ENCODE measurements around the gene SKIL. TPM values are rescaled to one million over a fixed set of nuclear protein-coding genes. Genes with fewer than 3 reads are reported as not detected.

SKIL gene
- total RNA-seq, 4 donors from 2014 or later, result 26.7 to 45.1 (median 29.4) TPM

GRCh38 chr3:170363471-170363994, 6.0 kb downstream of the SKIL start:
- H3K4me3 ChIP-seq, result no peak overlapping the region
- in situ Hi-C loops (cut with MboI; ENCODE audit: low sequenced_read_pairs in 4 of 4) (loop anchor here in 1 of 4 donors (25.0 kb wide), 1 partner anchor 601 kb away; the partner anchor contains the start of genes ACTRT3, MYNN and TERC), intact Hi-C loops (cut with DNase I; ENCODE audit: low total_unique reads) (no loop called here)
- no peak for TF ChIP-seq CTCF (IDR thresholded peaks at IDR 0.05 in 4 of 5, conservative IDR thresholded peaks at IDR 0.05 in 1 of 5)
- no peak for TF ChIP-seq POLR2A (IDR thresholded peaks at IDR 0.05)
- no peaks in the 10 kb centered on the region for H3K27me3 ChIP-seq
- DNase-seq (no peak), ATAC-seq (peak; percentile 49 to 69)
- peak overlapping the region; percentile 19 to 66 (median 52) for H3K27ac ChIP-seq
- H3K36me3 ChIP-seq, result peaks cover 0 to 4% of the 10 kb centered on the region in 2 donors
- no peaks in the 10 kb centered on the region for H3K9me3 ChIP-seq
- H3K4me1 ChIP-seq, result peaks cover 46 to 62% of the 10 kb centered on the region in 2 donors

DNA sequence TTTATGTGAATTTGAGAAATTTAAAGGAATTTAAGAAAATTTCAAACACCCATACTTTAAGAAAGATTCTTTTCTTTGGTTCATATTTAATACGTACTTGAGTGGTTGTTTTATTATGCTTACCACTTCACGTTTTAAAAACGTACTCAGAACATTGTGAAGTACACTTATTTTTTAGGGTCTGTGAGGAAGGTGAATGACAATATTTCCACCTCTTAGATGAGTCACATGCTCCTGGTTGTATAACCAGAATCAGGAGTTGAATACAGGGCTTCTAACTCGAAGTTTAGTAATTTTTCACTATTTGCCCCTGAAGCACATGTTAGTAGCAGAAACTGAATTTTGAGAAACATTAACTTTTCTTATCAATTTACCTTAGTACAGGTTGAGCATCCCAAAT, 7.5 kb downstream of the SKIL start:
- Histone ChIP-seq H3K36me3 (peaks cover 0 to 4% of the 10 kb centered on the region in 2 donors), H3K4me1 (peaks cover 45 to 57% of the 10 kb centered on the region in 2 donors), H3K9me3 (no peaks in the 10 kb centered on the region), H3K27ac (peak overlapping the region in 1 of 4 donors; percentile 25), H3K27me3 (no peaks in the 10 kb centered on the region), H3K4me3 (no peak overlapping the region)
- no peak for DNase-seq
- ATAC-seq, result no peak
- in situ Hi-C loops (cut with MboI; ENCODE audit: low sequenced_read_pairs in 4 of 4), result loop anchor here in 1 of 4 donors (25.0 kb wide), 1 partner anchor 603 kb away; the partner anchor contains the start of genes ACTRT3, MYNN and TERC
- no peak for TF ChIP-seq CTCF (IDR thresholded peaks at IDR 0.05 in 4 of 5, conservative IDR thresholded peaks at IDR 0.05 in 1 of 5)
- no peak for TF ChIP-seq POLR2A (IDR thresholded peaks at IDR 0.05)
- intact Hi-C loops (cut with DNase I; ENCODE audit: low total_unique reads), result no loop called here

DNA sequence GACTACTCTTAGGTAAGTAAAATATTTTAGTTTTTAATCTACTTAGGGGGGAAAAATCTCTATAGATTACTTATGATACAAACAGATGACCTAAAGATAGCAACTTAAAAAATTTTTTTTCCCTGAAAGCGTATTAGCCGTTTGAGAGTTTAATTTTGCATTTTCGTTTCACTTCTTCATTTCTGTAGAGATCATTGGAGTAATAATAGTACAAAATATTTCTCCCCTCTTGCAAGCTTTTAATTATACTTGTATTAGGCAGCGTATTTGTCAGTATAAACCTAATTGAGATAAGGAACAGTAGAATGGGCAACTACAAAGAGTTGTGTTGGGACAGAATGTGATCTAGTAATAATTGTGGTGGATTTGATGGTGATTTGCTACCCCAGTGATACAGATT, 10.3 kb downstream of the SKIL start:
- H3K4me1 ChIP-seq, result peaks cover 44 to 50% of the 10 kb centered on the region in 2 donors
- DNase-seq, result no peak

DNA sequence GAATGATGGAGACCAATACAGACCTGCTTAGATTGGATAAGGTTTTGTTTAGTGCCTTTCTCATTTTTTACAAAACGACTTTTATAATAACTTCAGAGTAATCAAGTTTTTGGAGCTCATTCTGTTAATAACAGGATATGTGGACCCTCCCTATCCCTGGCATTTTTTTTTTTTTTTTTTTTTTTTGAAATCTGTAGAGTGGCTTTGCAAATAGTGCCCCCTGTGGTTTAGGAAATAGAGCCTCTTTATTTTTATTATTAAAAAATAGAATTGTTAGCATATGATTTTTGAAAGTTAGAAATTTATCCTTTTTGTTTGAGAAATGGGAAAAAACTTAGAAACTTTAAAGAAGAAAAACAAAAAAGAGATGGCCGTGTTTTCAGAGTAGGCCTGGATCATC, 11.4 kb downstream of the SKIL start:
- DNase-seq (no peak), ATAC-seq (no peak)
- H3K9me3 ChIP-seq, result no peaks in the 10 kb centered on the region
- in situ Hi-C loops (cut with MboI; ENCODE audit: low sequenced_read_pairs in 4 of 4) (loop anchor here in 1 of 4 donors (25.0 kb wide), 1 partner anchor 607 kb away; the partner anchor contains the start of genes ACTRT3, MYNN and TERC), intact Hi-C loops (cut with DNase I; ENCODE audit: low total_unique reads) (no loop called here)
- H3K27me3 ChIP-seq, result no peaks in the 10 kb centered on the region
- TF ChIP-seq POLR2A (IDR thresholded peaks at IDR 0.05) (no peak), CTCF (IDR thresholded peaks at IDR 0.05 in 4 of 5, conservative IDR thresholded peaks at IDR 0.05 in 1 of 5) (peak in 1 of 5 experiments; percentile 42)
- H3K27ac ChIP-seq, result no peak overlapping the region
- H3K4me3 ChIP-seq, result no peak overlapping the region
- H3K36me3 ChIP-seq, result peaks cover 0 to 4% of the 10 kb centered on the region in 2 donors
- peaks cover 36 to 55% of the 10 kb centered on the region in 2 donors for H3K4me1 ChIP-seq

More for the DNA sequence above, 10.3 kb downstream of the SKIL start:
- ATAC-seq, result no peak
- intact Hi-C loops (cut with DNase I; ENCODE audit: low total_unique reads) (no loop called here), in situ Hi-C loops (cut with MboI; ENCODE audit: low sequenced_read_pairs in 4 of 4) (loop anchor here in 1 of 4 donors (25.0 kb wide), 1 partner anchor 605 kb away; the partner anchor contains the start of genes ACTRT3, MYNN and TERC)
- Histone ChIP-seq H3K9me3 (no peaks in the 10 kb centered on the region), H3K27me3 (no peaks in the 10 kb centered on the region), H3K36me3 (peaks cover 0 to 4% of the 10 kb centered on the region in 2 donors), H3K27ac (no peak overlapping the region), H3K4me3 (no peak overlapping the region)
- no peak for TF ChIP-seq POLR2A (IDR thresholded peaks at IDR 0.05)
- no peak for TF ChIP-seq CTCF (IDR thresholded peaks at IDR 0.05 in 4 of 5, conservative IDR thresholded peaks at IDR 0.05 in 1 of 5)
